Retinal pigment epithelial cell (primary cell): ENCODE measurements around the gene KIAA0040.

ENCODE experiments used
- DNase-seq: peaks from one replicate; pipeline ENCODE4 v3.0.0-alpha.2; 2010; ENCODE audit warnings: low read depth
- H3K4me3 ChIP-seq: 2 replicates; pipeline ENCODE4 v1.5.1; 2011; ENCODE audit warnings: mild to moderate bottlenecking, low read length, control low read depth, moderate library complexity
- TF ChIP-seq, protein P1 (sequence below): conservative IDR thresholded peaks from 2 replicates; pipeline ENCODE4 v1.5.1; 2011; ENCODE audit warnings: low read depth, low read length, control low read depth, inconsistent platforms

Gene KIAA0040

DNA sequence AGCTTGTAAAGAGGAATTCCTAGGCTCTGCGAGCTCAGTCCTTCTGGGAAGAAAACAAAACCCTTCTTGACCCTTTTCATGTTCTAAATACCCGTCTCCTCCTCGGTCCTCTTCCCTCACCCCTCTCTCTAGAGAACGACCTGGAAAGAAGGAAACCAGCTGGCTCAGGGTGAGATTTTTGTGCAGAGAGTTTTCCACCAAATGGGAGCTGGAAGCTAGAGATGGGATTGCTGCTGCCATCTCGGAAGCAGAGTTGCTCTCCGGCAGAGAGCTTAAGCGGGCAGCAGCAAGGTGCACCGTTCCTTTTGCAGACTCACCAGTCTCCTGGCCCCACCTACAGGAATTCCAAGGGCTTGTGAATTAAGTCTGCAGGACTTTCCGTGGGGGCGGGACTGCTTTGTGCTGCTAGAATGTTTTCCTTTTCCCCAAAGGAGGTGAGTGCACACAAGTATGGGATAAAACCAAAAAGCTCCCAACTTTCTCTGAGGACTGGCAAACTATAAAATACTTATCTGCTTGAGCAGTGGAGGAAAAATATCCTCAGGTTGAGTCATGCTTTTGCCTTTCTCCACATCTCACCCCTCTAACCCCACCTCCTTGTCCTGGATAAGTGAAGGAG is 29.1 kb upstream of the KIAA0040 start:
- DNase-seq, result peak; percentile 2
- TF ChIP-seq, protein P1, sequence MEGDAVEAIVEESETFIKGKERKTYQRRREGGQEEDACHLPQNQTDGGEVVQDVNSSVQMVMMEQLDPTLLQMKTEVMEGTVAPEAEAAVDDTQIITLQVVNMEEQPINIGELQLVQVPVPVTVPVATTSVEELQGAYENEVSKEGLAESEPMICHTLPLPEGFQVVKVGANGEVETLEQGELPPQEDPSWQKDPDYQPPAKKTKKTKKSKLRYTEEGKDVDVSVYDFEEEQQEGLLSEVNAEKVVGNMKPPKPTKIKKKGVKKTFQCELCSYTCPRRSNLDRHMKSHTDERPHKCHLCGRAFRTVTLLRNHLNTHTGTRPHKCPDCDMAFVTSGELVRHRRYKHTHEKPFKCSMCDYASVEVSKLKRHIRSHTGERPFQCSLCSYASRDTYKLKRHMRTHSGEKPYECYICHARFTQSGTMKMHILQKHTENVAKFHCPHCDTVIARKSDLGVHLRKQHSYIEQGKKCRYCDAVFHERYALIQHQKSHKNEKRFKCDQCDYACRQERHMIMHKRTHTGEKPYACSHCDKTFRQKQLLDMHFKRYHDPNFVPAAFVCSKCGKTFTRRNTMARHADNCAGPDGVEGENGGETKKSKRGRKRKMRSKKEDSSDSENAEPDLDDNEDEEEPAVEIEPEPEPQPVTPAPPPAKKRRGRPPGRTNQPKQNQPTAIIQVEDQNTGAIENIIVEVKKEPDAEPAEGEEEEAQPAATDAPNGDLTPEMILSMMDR, result no peak
- no peak overlapping the region for H3K4me3 ChIP-seq

DNA sequence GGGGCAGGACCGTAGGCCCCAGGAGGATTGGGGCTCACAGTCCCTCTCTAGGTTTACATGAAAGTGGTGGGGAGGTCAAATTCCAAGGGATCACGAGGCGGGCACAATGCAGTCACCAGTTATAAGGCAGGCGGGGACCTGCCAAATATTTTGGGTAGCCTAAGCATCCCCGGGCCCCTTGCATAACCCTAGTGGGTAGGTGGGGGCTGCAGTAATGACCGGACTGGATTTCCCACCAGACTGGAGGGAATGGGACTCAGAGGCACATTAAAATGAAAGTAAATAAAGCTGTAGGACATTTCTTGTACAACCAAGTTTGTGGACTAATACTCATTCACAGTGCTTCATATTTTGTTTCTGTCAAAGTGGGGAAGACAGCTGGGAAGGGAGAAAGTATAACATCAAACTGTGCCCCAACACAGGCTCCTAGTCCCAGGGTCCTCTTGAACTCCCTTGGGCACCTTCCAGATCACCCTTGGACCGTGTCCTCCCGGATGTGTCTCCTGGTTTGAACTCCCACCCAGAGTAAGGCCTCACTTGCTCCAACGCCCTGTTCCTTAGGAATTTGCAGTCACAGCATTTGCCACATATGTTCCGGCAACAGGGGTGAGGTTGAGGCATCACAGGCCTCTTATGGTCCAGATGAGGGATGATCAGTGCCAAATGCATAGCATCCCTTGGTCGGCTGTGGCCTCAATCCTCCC is 28.4 kb upstream of the KIAA0040 start:
- TF ChIP-seq, protein P1, result no peak
- no peak overlapping the region for H3K4me3 ChIP-seq
- DNase-seq, result no peak

DNA sequence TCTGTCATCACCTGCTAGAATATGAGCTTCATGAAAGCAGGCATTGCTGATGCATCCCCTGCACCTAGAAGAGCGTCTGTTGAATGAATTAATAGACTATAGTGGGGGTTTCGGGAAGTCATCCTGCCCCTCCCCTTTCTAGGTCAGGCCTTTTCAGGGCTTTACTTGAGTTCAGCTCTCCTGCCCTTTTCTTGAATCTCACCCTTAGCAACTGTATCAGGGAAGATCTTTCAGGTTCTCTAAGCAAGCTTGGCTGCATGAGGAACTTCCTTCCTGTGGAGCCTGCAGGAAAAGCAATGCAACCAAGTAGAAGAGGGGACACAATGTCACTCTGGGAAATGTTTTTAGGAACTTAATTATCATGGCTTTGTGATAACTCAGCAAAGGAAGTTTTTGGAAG is 27.2 kb upstream of the KIAA0040 start:
- no peak for DNase-seq
- no peak overlapping the region for H3K4me3 ChIP-seq
- TF ChIP-seq, protein P1, result no peak

DNA sequence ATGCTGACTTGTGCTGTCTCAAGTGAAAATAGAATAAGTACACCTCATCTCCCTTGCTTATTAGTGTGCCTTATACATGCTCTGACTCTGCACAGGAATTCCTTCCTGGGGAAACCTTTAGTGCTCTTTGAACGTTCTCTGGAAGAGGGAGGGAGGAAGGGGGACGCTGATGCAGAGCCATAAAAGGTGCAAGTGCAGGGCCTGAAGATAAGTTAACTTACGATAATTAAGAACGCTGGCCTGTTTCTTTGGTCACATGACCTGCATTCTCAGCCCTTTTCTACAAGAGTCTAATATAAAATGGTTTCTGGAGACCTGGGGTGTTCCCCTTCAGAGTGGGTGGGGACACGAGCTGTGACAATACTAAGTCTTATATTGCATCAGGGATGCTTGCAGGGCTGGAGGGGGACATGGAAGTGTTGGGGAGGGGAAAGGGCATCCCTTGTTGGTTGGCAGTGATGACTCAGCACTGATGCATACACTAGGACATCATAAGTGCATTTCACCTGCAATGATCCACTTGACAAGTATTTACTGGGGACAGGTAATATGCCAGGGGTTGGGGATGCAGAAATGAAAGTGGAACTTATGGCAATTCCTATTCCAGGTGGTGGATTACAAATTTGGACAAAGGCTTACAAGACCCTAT is 26.3 kb upstream of the KIAA0040 start:
- H3K4me3 ChIP-seq, result no peak overlapping the region
- no peak for DNase-seq
- TF ChIP-seq, protein P1, result no peak

DNA sequence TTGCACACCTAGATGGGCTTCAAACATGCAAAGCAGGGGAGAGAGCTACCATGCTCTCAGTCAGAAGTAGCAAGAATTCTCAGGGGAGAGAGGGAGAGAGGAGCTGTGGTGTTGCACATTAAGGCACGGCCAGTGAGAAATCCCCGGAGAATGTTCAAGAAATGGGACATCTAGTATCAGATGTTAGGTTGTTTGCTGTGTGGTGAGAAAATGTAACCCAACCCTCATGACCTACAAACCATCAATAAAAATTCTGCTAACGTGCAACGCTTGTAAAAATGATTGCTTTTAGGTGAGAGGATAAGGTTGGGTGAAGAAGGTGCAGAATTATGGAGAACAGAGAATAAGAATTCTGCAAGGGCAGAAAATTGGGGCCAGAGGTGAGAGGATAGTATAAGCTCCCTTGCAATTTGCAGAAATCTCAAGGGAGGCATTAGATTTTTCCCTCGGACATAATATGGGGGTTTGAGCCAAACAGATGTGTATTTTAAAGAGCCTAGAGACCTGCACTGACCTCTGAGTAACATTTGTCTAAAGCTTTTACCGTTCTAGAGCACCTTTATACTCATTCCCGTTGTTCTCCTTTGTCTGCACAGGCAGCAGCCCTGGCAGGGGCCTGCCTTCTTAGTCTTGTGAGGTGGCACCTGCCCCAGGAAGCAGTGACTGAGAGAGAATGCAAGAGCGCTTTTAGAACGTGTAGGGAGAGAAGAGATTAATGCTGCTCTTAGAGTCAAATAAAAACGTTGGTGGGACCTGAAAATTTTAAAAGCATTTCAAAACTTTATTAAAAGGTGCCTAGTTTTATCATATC is 25.4 kb upstream of the KIAA0040 start:
- TF ChIP-seq, protein P1, result no peak
- H3K4me3 ChIP-seq, result no peak overlapping the region
- no peak for DNase-seq

DNA sequence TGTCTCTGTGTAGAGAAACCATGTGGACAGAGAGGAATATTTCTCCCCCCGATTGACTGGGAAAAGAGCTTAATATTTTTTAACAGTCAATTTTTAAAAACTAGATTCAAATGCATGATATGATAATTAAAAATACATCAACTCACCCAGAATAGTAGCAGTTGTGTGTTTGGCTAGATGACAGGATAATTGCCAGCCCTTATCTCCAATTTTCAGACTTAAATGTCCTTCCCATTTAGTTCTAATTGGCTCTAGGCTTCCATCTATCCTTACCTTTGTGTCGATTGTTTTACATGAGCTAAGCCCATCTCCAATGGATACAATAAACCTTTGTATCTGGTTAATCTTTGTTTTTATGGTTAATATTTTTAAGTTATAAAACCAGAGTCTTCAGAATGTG is 23.9 kb upstream of the KIAA0040 start:
- TF ChIP-seq, protein P1, result no peak
- H3K4me3 ChIP-seq, result no peak overlapping the region
- DNase-seq, result no peak
